Kidney epithelial cell (primary cell): ENCODE data around the gene KCNQ5. TPM values are rescaled to one million over a fixed set of nuclear protein-coding genes. Genes with fewer than 3 reads are reported as not detected.
"Not testable (repeated sequence)": the region's sequence is repeated elsewhere in the genome, so short reads cannot be mapped to it uniquely, and the experiment has no call there.

Experiments
- DNase-seq: peaks from one replicate; pipeline ENCODE4 v3.0.0-alpha.2; 2010; ENCODE audit warnings: low read depth
- H3K27me3 ChIP-seq: 2 replicates; pipeline ENCODE4 v1.6.0; 2011; ENCODE audit warnings: low read length; ENCODE audit not compliant: control insufficient read depth, insufficient read depth
- H3K36me3 ChIP-seq: 2 replicates; pipeline ENCODE4 v1.5.1; 2011; ENCODE audit warnings: low read length; ENCODE audit not compliant: control insufficient read depth, insufficient read depth
- H3K4me3 ChIP-seq: 2 replicates; pipeline ENCODE4 v1.5.1; 2011; ENCODE audit warnings: low read depth, mild to moderate bottlenecking, control low read depth, low read length
- total RNA-seq: library from RNA; depleted of rRNA; stranded (reverse); fragments of >200 nt; gene quantifications from 2 replicates; pipeline ENCODE4 v1.2.3, GENCODE V29; 2015
- TF ChIP-seq, protein P1 (sequence below): IDR thresholded peaks from 2 replicates; pipeline ENCODE4 v1.5.1; 2011; ENCODE audit warnings: mild to moderate bottlenecking, moderate library complexity, low read length, control low read depth, inconsistent platforms; ENCODE audit not compliant: insufficient read depth, poor library complexity, severe bottlenecking

KCNQ5 gene
- total RNA-seq, 1 donor from 2014 or later = 1.9 TPM

GRCh38 chr6:72974276-72974675 lies 352.4 kb downstream of the KCNQ5 start:
- DNase-seq = no peak
- TF ChIP-seq, protein P1, sequence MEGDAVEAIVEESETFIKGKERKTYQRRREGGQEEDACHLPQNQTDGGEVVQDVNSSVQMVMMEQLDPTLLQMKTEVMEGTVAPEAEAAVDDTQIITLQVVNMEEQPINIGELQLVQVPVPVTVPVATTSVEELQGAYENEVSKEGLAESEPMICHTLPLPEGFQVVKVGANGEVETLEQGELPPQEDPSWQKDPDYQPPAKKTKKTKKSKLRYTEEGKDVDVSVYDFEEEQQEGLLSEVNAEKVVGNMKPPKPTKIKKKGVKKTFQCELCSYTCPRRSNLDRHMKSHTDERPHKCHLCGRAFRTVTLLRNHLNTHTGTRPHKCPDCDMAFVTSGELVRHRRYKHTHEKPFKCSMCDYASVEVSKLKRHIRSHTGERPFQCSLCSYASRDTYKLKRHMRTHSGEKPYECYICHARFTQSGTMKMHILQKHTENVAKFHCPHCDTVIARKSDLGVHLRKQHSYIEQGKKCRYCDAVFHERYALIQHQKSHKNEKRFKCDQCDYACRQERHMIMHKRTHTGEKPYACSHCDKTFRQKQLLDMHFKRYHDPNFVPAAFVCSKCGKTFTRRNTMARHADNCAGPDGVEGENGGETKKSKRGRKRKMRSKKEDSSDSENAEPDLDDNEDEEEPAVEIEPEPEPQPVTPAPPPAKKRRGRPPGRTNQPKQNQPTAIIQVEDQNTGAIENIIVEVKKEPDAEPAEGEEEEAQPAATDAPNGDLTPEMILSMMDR = no peak
- Histone ChIP-seq H3K4me3 (no peak overlapping the region), H3K27me3 (no peaks in the 10 kb centered on the region), H3K36me3 (no peaks in the 10 kb centered on the region)

DNA sequence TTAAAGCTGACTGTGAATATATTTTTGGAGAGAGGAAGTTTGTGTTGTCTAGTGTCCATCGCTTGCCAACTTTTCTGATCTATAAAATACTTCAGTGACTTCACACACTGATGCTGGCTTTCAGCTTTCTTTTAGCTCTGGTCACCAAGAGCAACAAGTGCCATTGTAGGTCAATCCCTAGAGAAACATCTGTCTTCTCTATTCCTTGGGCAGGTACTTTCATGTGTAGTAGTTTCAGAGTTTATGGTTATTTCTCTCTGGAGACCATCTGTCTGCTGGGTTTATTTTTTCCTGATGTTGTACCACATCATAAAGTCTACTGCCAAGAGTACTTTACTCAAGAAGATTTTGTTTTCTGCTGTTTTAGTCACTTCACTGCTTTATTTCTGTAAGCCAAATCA lies 353.5 kb downstream of the KCNQ5 start:
- no peak for DNase-seq
- H3K27me3 ChIP-seq = no peaks in the 10 kb centered on the region

DNA sequence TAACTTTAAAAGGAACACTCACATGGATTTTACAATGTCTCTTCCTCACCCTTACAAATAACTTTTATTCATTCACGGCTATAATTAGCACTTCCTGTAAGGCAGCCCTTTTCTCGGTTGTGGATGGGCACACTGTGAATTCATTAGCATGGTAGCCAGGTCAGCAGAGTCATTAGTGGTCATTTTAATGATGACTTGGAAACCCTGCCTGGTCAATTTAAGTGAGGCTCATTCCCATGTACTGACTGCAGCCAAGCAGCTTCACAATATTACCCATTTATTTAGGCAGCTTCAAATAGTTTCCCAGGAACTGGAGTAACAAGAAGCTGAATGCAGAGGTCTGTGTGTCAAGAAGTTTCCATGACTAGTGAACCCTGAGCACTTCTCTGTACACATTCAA lies 354.6 kb downstream of the KCNQ5 start:
- no peak for DNase-seq
- H3K27me3 ChIP-seq = no peaks in the 10 kb centered on the region
- TF ChIP-seq, protein P1 = no peak
- no peak overlapping the region for H3K4me3 ChIP-seq
- H3K36me3 ChIP-seq = no peaks in the 10 kb centered on the region

More for the DNA sequence above, 353.5 kb downstream of the KCNQ5 start:
- no peak overlapping the region for H3K4me3 ChIP-seq
- TF ChIP-seq, protein P1 = no peak
- H3K36me3 ChIP-seq = no peaks in the 10 kb centered on the region

- Histone ChIP-seq H3K36me3 (no peaks in the 10 kb centered on the region), H3K27me3 (no peaks in the 10 kb centered on the region), H3K4me3 (no peak overlapping the region)
- no peak for DNase-seq
- TF ChIP-seq, protein P1 = no peak
Observed at GRCh38 chr6:72977114-72977513, 355.2 kb downstream of the KCNQ5 start.

DNA sequence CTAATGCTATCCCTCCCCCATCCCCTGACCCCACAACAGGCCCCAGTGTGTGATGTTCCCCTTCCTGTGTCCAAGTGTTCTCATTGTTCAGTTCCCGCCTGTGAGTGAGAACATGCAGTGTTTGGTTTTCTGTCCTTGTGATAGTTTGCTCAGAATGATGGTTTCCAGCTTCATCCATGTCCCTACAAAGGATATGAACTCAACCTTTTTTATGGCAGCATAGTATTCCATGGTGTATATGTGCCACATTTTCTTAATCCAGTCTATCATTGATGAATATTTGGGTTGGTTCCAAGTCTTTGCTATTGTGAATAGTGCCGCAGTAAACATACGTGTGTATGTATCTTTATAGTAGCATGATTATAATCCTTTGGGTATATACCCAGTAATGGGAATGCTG lies 356.9 kb downstream of the KCNQ5 start:
- DNase-seq, H3K36me3 ChIP-seq, H3K4me3 ChIP-seq, H3K27me3 ChIP-seq: not testable (repeated sequence)

- H3K27me3 ChIP-seq, H3K4me3 ChIP-seq, H3K36me3 ChIP-seq, DNase-seq: not testable (repeated sequence)
Observed at GRCh38 chr6:72984189-72984831, 362.4 kb downstream of the KCNQ5 start.

DNA sequence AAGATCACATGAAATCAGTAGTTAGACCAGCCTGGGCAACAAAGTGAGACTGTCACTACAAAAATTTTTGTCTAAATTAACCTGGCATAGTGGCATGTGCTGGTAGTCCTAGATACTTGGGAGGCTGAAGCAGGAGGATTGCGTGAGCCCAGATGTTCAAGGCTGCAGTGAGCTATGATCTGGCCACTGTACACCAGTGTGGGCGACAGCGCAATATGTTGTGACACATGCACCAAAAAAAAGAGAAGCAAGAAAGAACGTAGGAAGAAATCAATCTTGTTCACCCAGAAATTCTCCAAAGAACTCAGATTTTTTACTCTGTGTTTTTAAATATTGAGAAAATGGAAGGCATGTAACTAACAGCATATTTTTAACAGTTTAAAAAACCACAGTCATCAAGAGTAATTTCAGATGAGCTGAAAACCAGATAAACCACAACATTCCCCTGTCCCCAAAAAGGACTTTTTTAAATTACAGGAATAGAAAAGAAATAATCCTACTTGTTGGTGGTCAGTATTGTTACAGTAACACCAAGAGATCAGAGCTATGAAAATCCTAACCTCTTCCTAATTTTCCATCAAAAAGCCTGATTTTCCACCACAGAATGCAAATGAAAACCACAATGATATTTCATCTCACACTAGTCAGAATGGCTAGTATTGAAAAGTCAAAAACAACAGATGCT lies 363.3 kb downstream of the KCNQ5 start:
- DNase-seq = no peak
- TF ChIP-seq, protein P1 = no peak
- Histone ChIP-seq H3K27me3 (no peaks in the 10 kb centered on the region), H3K36me3 (no peaks in the 10 kb centered on the region), H3K4me3 (no peak overlapping the region)
